Activated CD8-positive, alpha-beta T cell treated with anti-CD3 and anti-CD28 coated beads for 36 hours (primary cell): ENCODE measurements around the gene L3MBTL4. TPM values are rescaled to one million over a fixed set of nuclear protein-coding genes. Genes with fewer than 3 reads are reported as not detected.

ENCODE experiments used
- ATAC-seq: fragments of 200-7000 bp; cut with Tn5 transposase; one replicate; pipeline ENCODE4 v1.10.0; 2021; ENCODE audit warnings: mild to moderate bottlenecking, moderate library complexity
- CTCF ChIA-PET: fragments of 350-600 bp; sonication (Branson Sonifier 250); formaldehyde crosslinking; loops from one replicate; lab custom pipeline; 2021; ENCODE audit warnings: antibody characterized with exemption; lab: Charles Lee
- POLR2A ChIA-PET: fragments of 350-600 bp; sonication (Branson Sonifier 250); formaldehyde crosslinking; loops from one replicate; lab custom pipeline; 2021; ENCODE audit warnings: antibody characterized with exemption; lab: Charles Lee
- DNase-seq: peaks from one replicate; pipeline ENCODE4 v3.0.0-alpha.2; 2020
- H3K27ac Mint-ChIP-seq: one replicate; pipeline ENCODE4 v1.8.0; 2021; ENCODE audit warnings: mild to moderate bottlenecking, mixed read lengths
- H3K27me3 Mint-ChIP-seq: one replicate; pipeline ENCODE4 v1.8.0; 2021; ENCODE audit warnings: mixed read lengths
- H3K36me3 Mint-ChIP-seq: one replicate; pipeline ENCODE4 v1.8.0; 2021; ENCODE audit warnings: low read depth, mixed read lengths
- H3K4me1 Mint-ChIP-seq: one replicate; pipeline ENCODE4 v1.8.0; 2021; ENCODE audit warnings: low read depth, mixed read lengths
- H3K4me3 Mint-ChIP-seq: one replicate; pipeline ENCODE4 v1.8.0; 2021; ENCODE audit warnings: mild to moderate bottlenecking, moderate library complexity, mixed read lengths
- H3K9me3 Mint-ChIP-seq: one replicate; pipeline ENCODE4 v1.8.0; 2021; ENCODE audit warnings: mixed read lengths
- intact Hi-C: fragments of 100-400 bp; cut with micrococcal nuclease; formaldehyde crosslinking; loops from one replicate; pipeline ENCODE4 v1.10.0; 2022
- total RNA-seq, 2 experiments: library from RNA; stranded (reverse); gene quantifications; one replicate each; pipeline ENCODE4 v1.2.3, GENCODE V29; 2021
- TF ChIP-seq, protein P1 (sequence below): fragments of 200-600 bp; IDR thresholded peaks from one replicate; pipeline ENCODE4 v1.8.0; 2022; ENCODE audit warnings: antibody characterized with exemption, mild to moderate bottlenecking

Gene L3MBTL4
- total RNA-seq, 2 experiments from 2014 or later = not detected

DNA sequence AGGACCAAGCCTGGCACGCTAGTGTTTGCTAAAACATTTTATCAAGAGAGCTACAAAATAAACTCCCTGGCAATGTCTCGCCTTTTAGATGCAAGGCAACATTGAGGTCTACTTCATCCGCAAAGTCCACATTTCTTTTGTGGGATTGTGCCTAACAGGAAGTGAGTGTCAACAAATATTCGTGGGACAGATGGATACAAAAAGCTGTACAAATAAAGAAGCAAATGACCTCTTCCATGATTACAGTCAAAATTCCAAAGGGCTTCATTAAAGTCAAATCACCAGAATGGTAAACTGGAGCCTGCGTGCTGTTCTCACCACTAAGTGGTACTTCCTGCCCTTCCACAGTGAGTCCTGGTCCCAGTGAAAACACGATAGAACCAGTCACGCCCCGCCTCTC is 40.4 kb downstream of the L3MBTL4 start:
- intact Hi-C loops = no loop called here
- Mint-ChIP-seq H3K4me1 (no peaks in the 10 kb centered on the region), H3K27ac (no peak overlapping the region), H3K9me3 (peaks cover 4% of the 10 kb centered on the region), H3K27me3 (no peaks in the 10 kb centered on the region), H3K36me3 (no peaks in the 10 kb centered on the region), H3K4me3 (no peak overlapping the region)
- POLR2A ChIA-PET = no interaction called here
- ATAC-seq = no peak
- TF ChIP-seq, protein P1, sequence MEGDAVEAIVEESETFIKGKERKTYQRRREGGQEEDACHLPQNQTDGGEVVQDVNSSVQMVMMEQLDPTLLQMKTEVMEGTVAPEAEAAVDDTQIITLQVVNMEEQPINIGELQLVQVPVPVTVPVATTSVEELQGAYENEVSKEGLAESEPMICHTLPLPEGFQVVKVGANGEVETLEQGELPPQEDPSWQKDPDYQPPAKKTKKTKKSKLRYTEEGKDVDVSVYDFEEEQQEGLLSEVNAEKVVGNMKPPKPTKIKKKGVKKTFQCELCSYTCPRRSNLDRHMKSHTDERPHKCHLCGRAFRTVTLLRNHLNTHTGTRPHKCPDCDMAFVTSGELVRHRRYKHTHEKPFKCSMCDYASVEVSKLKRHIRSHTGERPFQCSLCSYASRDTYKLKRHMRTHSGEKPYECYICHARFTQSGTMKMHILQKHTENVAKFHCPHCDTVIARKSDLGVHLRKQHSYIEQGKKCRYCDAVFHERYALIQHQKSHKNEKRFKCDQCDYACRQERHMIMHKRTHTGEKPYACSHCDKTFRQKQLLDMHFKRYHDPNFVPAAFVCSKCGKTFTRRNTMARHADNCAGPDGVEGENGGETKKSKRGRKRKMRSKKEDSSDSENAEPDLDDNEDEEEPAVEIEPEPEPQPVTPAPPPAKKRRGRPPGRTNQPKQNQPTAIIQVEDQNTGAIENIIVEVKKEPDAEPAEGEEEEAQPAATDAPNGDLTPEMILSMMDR = no peak
- CTCF ChIA-PET = no interaction called here
- DNase-seq = no peak

DNA sequence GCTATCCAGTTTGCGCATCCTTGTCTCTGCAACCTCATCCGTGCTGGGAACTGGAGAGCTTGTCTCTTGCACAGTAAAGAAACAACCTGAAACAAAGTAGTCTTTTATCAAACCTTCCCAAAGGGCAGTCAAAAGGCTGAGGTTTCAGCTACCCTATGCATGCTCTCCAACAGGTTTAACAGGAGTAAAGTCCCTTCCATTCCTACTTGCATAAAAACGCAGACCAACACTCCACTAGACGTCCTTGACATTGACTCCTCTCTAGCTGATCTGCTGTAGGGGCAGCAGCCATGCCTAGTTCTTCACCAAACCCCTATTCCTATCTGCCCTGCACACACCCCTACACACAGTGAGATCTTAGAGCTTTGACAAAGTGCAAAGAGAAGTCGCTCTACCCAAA is 41.5 kb downstream of the L3MBTL4 start:
- ChIA-PET POLR2A (no interaction called here), CTCF (no interaction called here)
- H3K27ac Mint-ChIP-seq = no peak overlapping the region
- TF ChIP-seq, protein P1 = no peak
- H3K27me3 Mint-ChIP-seq = no peaks in the 10 kb centered on the region
- no peaks in the 10 kb centered on the region for H3K36me3 Mint-ChIP-seq
- H3K4me1 Mint-ChIP-seq = no peaks in the 10 kb centered on the region
- intact Hi-C loops = no loop called here
- peaks cover 4% of the 10 kb centered on the region for H3K9me3 Mint-ChIP-seq
- DNase-seq (no peak), ATAC-seq (no peak)
- no peak overlapping the region for H3K4me3 Mint-ChIP-seq

DNA sequence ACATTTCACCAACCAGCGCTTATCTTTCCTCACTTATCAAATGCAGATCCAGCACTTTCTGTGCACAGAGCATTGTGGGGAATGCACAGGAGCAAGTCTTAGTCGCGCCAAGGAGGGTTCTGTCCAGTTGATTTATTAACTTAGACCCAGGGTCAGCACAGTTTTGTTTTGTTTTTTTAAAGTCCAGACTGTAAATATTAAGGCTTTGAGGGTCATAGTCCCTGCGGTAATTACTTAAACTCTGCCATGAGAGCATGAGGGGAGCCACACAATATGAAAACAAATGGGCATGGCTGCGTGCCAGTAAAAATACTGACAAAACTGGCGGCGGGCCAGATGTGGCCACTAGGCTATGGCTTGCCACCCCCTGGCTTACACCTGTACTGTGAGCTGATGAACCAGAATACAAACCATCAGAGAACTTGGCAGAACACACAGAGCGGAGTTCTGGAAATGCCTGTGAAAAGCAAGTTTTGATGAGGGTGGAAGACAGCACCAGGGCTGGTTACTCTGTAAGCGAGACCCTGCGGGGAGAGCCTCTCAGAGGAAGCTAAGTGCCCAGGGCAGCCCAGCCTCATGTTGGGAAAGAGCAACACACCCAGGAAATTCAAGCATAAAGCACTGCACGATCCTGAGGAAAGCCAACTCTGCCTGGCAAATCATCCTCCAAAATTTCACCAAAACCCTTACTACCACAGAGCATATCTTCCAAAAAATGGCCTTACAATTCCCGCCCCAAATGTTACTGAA is 43.6 kb downstream of the L3MBTL4 start:
- DNase-seq = no peak
- Mint-ChIP-seq H3K4me1 (no peaks in the 10 kb centered on the region), H3K4me3 (no peak overlapping the region), H3K36me3 (no peaks in the 10 kb centered on the region), H3K27me3 (no peaks in the 10 kb centered on the region), H3K9me3 (no peaks in the 10 kb centered on the region), H3K27ac (no peak overlapping the region)
- ChIA-PET POLR2A (no interaction called here), CTCF (no interaction called here)
- ATAC-seq = no peak
- TF ChIP-seq, protein P1 = no peak
- intact Hi-C loops = no loop called here

DNA sequence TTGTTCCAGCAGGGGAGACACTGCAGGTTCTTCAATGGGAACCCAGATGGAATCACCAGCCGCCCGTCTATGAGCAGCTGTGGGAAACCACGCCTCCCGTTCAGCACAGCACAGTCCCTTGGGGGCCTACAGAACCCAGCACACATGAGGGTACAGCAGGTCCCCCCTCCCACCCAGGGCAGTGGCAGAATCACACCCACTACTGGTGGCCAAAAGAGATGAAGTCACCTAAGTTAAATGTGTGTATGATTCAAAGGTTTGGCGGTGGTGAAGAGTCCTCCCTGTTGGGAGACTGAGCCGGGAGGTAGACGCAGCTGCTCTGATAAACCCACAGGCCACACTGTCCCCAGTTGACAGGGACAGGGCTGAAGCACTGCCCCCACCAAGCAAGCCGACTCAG is 44.3 kb downstream of the L3MBTL4 start:
- H3K27ac Mint-ChIP-seq = no peak overlapping the region
- intact Hi-C loops = no loop called here
- ATAC-seq (no peak), DNase-seq (no peak)
- H3K4me3 Mint-ChIP-seq = no peak overlapping the region
- H3K36me3 Mint-ChIP-seq = no peaks in the 10 kb centered on the region
- H3K9me3 Mint-ChIP-seq = no peaks in the 10 kb centered on the region
- no peaks in the 10 kb centered on the region for H3K27me3 Mint-ChIP-seq
- ChIA-PET CTCF (no interaction called here), POLR2A (interaction anchor here (1.0 kb wide), 1 partner anchor 31 kb away, joined by 3 read pairs; no protein-coding TSS in a partner anchor)
- no peaks in the 10 kb centered on the region for H3K4me1 Mint-ChIP-seq
- TF ChIP-seq, protein P1 = no peak

DNA sequence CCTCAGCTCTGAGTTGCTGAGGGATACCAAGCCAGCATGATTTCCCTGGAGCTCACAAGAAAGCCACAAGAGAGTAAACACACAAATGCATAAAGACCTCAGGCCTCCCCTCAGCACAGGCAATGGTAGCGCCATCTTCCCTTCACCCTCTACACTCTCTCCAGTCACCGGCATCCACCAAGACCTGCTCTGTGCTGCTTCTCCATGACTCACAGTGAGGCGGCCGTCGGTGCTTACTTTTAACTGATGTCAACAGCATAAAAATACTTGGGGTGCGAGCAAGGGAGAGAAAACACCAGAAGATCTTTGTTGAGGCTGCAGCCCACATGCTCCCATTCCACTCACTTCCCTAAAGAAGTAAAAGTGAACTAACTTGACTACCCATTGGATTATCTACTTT is 46.7 kb downstream of the L3MBTL4 start:
- Mint-ChIP-seq H3K4me3 (no peak overlapping the region), H3K9me3 (no peaks in the 10 kb centered on the region), H3K27ac (no peak overlapping the region), H3K36me3 (no peaks in the 10 kb centered on the region), H3K27me3 (no peaks in the 10 kb centered on the region), H3K4me1 (no peaks in the 10 kb centered on the region)
- CTCF ChIA-PET = no interaction called here
- ATAC-seq = no peak
- intact Hi-C loops = no loop called here
- POLR2A ChIA-PET = no interaction called here
- TF ChIP-seq, protein P1 = no peak
- DNase-seq = no peak
